ENCODE measurements around the gene NRG3. TPM values are rescaled to one million over a fixed set of nuclear protein-coding genes. Genes with fewer than 3 reads are reported as not detected.

NRG3 gene
- total RNA-seq, 1 experiment from 2014 or later = not detected

- Histone ChIP-seq H3K9ac (ENCODE audit: low read length) (no peak overlapping the region), H4K20me1 (ENCODE audit: insufficient read depth) (no peaks in the 10 kb centered on the region), H3K79me2 (ENCODE audit: insufficient read depth, low read length) (no peaks in the 10 kb centered on the region), H3K4me3 (replicated peaks in 1 of 2; ENCODE audit: low read depth in 1 of 2, low read length in 2 of 2) (no peak overlapping the region), H3K9me2 (ENCODE audit: insufficient read depth) (no peaks in the 10 kb centered on the region), H3K36me3 (ENCODE audit: control insufficient read depth in 1 of 2, insufficient read depth in 2 of 2, low read length in 2 of 2) (no peaks in the 10 kb centered on the region), H3K27ac (ENCODE audit: low read depth, low read length) (no peak overlapping the region), H3K9me3 (ENCODE audit: control insufficient read depth in 1 of 2, insufficient read depth in 1 of 2, low read depth in 1 of 2, low read length in 2 of 2) (peaks cover 3 to 7% of the 10 kb centered on the region in 2 experiments; a peak in 2 of 4 replicates), H3K4me1 (ENCODE audit: control insufficient read depth in 1 of 2, insufficient read depth in 2 of 2, low read length in 2 of 2) (no peaks in the 10 kb centered on the region), H3K4me2 (ENCODE audit: low read length) (no peak overlapping the region), H2AFZ (ENCODE audit: low read depth, low read length, poor library complexity, severe bottlenecking) (no peak overlapping the region), H3K27me3 (ENCODE audit: insufficient read depth, low read length) (no peaks in the 10 kb centered on the region)
- ChIA-PET POLR2A (no interaction called here), RAD21 (ENCODE audit: low non-redundant PET in 1 of 2, low total read pairs in 2 of 2, uncharacterized antibody in 2 of 2, unreplicated experiment in 2 of 2) (no interaction called here), CTCF (no interaction called here)
- intact Hi-C loops (cut with micrococcal nuclease) = no loop called here
- DNase-seq (ENCODE audit: low read depth, low spot score) (no peak), ATAC-seq (no peak)
- BruUV-seq (replicated peaks) = no TSS peak
- TF ChIP-seq POLR2AphosphoS5 (IDR thresholded peaks at IDR 0.05; ENCODE audit: low read depth, low read length) (no peak), ZNF274 (IDR thresholded peaks at IDR 0.05; ENCODE audit: low read depth, low read length) (no peak), POLR2A (IDR thresholded peaks at IDR 0.05; ENCODE audit: borderline replicate concordance, extremely low read depth, insufficient read depth, insufficient read length) (no peak)
Measured at GRCh38 chr10:83007510-83007909, 1132.5 kb downstream of the NRG3 start.

GRCh38 chr10:83012866-83013265 is 1137.9 kb downstream of the NRG3 start:
- no peaks in the 10 kb centered on the region for H3K9me2 ChIP-seq (ENCODE audit: insufficient read depth)
- DNase-seq (ENCODE audit: low read depth, low spot score) = no peak
- no peak for TF ChIP-seq ATF3 (IDR thresholded peaks at IDR 0.05)
- TF ChIP-seq ZFX (IDR thresholded peaks at IDR 0.05) = no peak
- no peak for TF ChIP-seq POLR2A (IDR thresholded peaks at IDR 0.05; ENCODE audit: borderline replicate concordance, extremely low read depth, insufficient read depth, insufficient read length)
- TF ChIP-seq TCF7L2 (IDR thresholded peaks at IDR 0.05; ENCODE audit: borderline replicate concordance, extremely low read depth, insufficient read depth, insufficient read length) = no peak
- TF ChIP-seq SP1 (IDR thresholded peaks at IDR 0.05; ENCODE audit: low read depth) = no peak
- TF ChIP-seq, protein P1, sequence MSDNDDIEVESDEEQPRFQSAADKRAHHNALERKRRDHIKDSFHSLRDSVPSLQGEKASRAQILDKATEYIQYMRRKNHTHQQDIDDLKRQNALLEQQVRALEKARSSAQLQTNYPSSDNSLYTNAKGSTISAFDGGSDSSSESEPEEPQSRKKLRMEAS (IDR thresholded peaks at IDR 0.05) = no peak
- no peak for TF ChIP-seq EZH2phosphoT487 (IDR thresholded peaks at IDR 0.05; ENCODE audit: borderline replicate concordance)
- no peak for TF ChIP-seq POLR2AphosphoS5 (IDR thresholded peaks at IDR 0.05; ENCODE audit: low read depth, low read length)
- TF ChIP-seq SRF (IDR thresholded peaks at IDR 0.05; ENCODE audit: low read depth) = no peak
- TF ChIP-seq CBX3 (IDR thresholded peaks at IDR 0.05; ENCODE audit: low read depth) = no peak
- TF ChIP-seq SIN3A (IDR thresholded peaks at IDR 0.05; ENCODE audit: low read depth) = no peak
- no peak for TF ChIP-seq ZNF274 (IDR thresholded peaks at IDR 0.05; ENCODE audit: low read depth, low read length)
- TF ChIP-seq CEBPB (IDR thresholded peaks at IDR 0.05; ENCODE audit: low read depth) = no peak
- no peak for TF ChIP-seq FOSL1 (IDR thresholded peaks at IDR 0.05; ENCODE audit: low read depth)
- POLR2A ChIA-PET = no interaction called here
- no peaks in the 10 kb centered on the region for H3K36me3 ChIP-seq (ENCODE audit: control insufficient read depth in 1 of 2, insufficient read depth in 2 of 2, low read length in 2 of 2)
- no TSS peak for BruUV-seq (replicated peaks)
- no peaks in the 10 kb centered on the region for H3K4me1 ChIP-seq (ENCODE audit: control insufficient read depth in 1 of 2, insufficient read depth in 2 of 2, low read length in 2 of 2)
- H2AFZ ChIP-seq (ENCODE audit: low read depth, low read length, poor library complexity, severe bottlenecking) = no peak overlapping the region
- no peak overlapping the region for H3K4me3 ChIP-seq (replicated peaks in 1 of 2; ENCODE audit: low read depth in 1 of 2, low read length in 2 of 2)
- H3K27ac ChIP-seq (ENCODE audit: low read depth, low read length) = no peak overlapping the region
- no peak overlapping the region for H3K4me2 ChIP-seq (ENCODE audit: low read length)
- no peaks in the 10 kb centered on the region for H4K20me1 ChIP-seq (ENCODE audit: insufficient read depth)
- no peaks in the 10 kb centered on the region for H3K27me3 ChIP-seq (ENCODE audit: insufficient read depth, low read length)
- no peak for ATAC-seq
- no peaks in the 10 kb centered on the region for H3K79me2 ChIP-seq (ENCODE audit: insufficient read depth, low read length)
- intact Hi-C loops (cut with micrococcal nuclease) = no loop called here
- CTCF ChIA-PET = no interaction called here
- peaks cover 0 to 11% of the 10 kb centered on the region in 2 experiments; a peak in 2 of 4 replicates for H3K9me3 ChIP-seq (ENCODE audit: control insufficient read depth in 1 of 2, insufficient read depth in 1 of 2, low read depth in 1 of 2, low read length in 2 of 2)
- RAD21 ChIA-PET (ENCODE audit: low non-redundant PET in 1 of 2, low total read pairs in 2 of 2, uncharacterized antibody in 2 of 2, unreplicated experiment in 2 of 2) = no interaction called here
- H3K9ac ChIP-seq (ENCODE audit: low read length) = no peak overlapping the region
